ENCODE measurements around the gene ABLIM2. TPM values are rescaled to one million over a fixed set of nuclear protein-coding genes. Genes with fewer than 3 reads are reported as not detected.

The ABLIM2 gene
- total RNA-seq, 1 experiment from 2014 or later = 6.1 TPM

DNA sequence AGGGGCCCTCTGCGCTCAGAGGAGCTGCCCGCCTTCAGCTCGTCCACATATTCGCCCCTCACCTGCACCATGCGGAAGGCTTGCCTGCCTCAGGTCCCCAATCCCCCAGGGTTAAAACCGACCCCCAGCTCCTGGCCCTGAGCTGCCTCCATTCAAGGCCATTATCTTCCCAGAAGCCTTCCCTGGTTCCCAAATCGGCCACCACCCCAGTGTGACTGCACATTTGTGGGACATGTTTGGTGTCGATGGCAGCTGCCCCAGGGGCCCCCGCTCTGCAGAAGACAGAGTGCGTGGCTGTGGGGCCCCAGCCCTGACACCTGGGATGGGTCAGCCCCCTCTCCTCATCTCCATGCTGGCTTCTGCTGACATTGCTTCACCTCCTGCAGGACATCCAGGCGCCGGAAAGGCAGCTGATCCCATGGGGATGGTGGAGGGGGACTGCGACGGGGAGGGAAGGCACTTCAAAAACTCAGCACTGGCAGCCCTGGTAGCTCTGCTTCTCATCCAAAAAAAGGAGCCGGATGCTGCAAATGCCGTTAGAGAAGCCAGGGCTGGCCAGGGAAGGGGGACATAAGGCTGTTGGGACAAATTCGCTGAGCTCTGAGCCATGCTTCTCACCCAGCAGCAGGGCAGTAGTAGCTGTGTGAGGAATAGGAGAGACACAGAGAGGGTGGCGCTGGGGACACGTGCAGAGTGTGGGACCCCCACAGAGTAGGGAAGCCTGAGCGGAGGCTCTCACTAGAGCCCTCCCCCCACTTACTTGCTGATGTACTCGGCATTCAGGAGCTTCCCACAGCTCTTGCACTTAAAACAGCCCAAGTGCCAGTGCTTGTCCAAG lies 78.5 kb downstream of the ABLIM2 start:
- intact Hi-C loops (cut with micrococcal nuclease) = no loop called here
- CTCF ChIA-PET = no interaction called here
- Histone ChIP-seq H3K36me3 (ENCODE audit: control insufficient read depth in 1 of 2, insufficient read depth in 2 of 2, low read length in 2 of 2) (no peaks in the 10 kb centered on the region), H3K4me2 (ENCODE audit: low read length) (no peak overlapping the region), H3K9me3 (ENCODE audit: control insufficient read depth in 1 of 2, insufficient read depth in 1 of 2, low read depth in 1 of 2, low read length in 2 of 2) (no peaks in the 10 kb centered on the region), H2AFZ (ENCODE audit: low read depth, low read length, poor library complexity, severe bottlenecking) (no peak overlapping the region), H3K9me2 (ENCODE audit: insufficient read depth) (no peaks in the 10 kb centered on the region), H3K79me2 (ENCODE audit: insufficient read depth, low read length) (no peaks in the 10 kb centered on the region), H3K4me3 (replicated peaks in 1 of 2; ENCODE audit: low read depth in 1 of 2, low read length in 2 of 2) (no peak overlapping the region), H3K9ac (ENCODE audit: low read length) (no peak overlapping the region), H4K20me1 (ENCODE audit: insufficient read depth) (no peaks in the 10 kb centered on the region), H3K27ac (ENCODE audit: low read depth, low read length) (no peak overlapping the region), H3K4me1 (ENCODE audit: control insufficient read depth in 1 of 2, insufficient read depth in 2 of 2, low read length in 2 of 2) (no peaks in the 10 kb centered on the region), H3K27me3 (ENCODE audit: insufficient read depth, low read length) (no peaks in the 10 kb centered on the region)
- RAD21 ChIA-PET (ENCODE audit: low non-redundant PET in 1 of 2, low total read pairs in 2 of 2, uncharacterized antibody in 2 of 2, unreplicated experiment in 2 of 2) = no interaction called here
- POLR2A ChIA-PET = no interaction called here
- TF ChIP-seq CEBPB (IDR thresholded peaks at IDR 0.05; ENCODE audit: low read depth) (no peak), ZFX (IDR thresholded peaks at IDR 0.05) (no peak), FOSL1 (IDR thresholded peaks at IDR 0.05; ENCODE audit: low read depth) (no peak), POLR2A (IDR thresholded peaks at IDR 0.05; ENCODE audit: borderline replicate concordance, extremely low read depth, insufficient read depth, insufficient read length) (no peak), ELF1 (IDR thresholded peaks at IDR 0.05; ENCODE audit: borderline replicate concordance, low read depth) (no peak), EZH2 (IDR thresholded peaks at IDR 0.05) (no peak), SP1 (IDR thresholded peaks at IDR 0.05; ENCODE audit: low read depth) (no peak), SRF (IDR thresholded peaks at IDR 0.05; ENCODE audit: low read depth) (no peak), TCF7L2 (IDR thresholded peaks at IDR 0.05; ENCODE audit: borderline replicate concordance, extremely low read depth, insufficient read depth, insufficient read length) (no peak), ZNF274 (IDR thresholded peaks at IDR 0.05; ENCODE audit: low read depth, low read length) (no peak), EGR1 (IDR thresholded peaks at IDR 0.05; ENCODE audit: low read depth) (no peak)
- TF ChIP-seq, protein P1, sequence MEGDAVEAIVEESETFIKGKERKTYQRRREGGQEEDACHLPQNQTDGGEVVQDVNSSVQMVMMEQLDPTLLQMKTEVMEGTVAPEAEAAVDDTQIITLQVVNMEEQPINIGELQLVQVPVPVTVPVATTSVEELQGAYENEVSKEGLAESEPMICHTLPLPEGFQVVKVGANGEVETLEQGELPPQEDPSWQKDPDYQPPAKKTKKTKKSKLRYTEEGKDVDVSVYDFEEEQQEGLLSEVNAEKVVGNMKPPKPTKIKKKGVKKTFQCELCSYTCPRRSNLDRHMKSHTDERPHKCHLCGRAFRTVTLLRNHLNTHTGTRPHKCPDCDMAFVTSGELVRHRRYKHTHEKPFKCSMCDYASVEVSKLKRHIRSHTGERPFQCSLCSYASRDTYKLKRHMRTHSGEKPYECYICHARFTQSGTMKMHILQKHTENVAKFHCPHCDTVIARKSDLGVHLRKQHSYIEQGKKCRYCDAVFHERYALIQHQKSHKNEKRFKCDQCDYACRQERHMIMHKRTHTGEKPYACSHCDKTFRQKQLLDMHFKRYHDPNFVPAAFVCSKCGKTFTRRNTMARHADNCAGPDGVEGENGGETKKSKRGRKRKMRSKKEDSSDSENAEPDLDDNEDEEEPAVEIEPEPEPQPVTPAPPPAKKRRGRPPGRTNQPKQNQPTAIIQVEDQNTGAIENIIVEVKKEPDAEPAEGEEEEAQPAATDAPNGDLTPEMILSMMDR (IDR thresholded peaks at IDR 0.05 in 2 of 3, conservative IDR thresholded peaks at IDR 0.05 in 1 of 3; ENCODE audit: borderline replicate concordance in 1 of 3, insufficient read depth in 1 of 3, low read depth in 2 of 3, low read length in 2 of 3) = no peak
- TF ChIP-seq, protein P2, sequence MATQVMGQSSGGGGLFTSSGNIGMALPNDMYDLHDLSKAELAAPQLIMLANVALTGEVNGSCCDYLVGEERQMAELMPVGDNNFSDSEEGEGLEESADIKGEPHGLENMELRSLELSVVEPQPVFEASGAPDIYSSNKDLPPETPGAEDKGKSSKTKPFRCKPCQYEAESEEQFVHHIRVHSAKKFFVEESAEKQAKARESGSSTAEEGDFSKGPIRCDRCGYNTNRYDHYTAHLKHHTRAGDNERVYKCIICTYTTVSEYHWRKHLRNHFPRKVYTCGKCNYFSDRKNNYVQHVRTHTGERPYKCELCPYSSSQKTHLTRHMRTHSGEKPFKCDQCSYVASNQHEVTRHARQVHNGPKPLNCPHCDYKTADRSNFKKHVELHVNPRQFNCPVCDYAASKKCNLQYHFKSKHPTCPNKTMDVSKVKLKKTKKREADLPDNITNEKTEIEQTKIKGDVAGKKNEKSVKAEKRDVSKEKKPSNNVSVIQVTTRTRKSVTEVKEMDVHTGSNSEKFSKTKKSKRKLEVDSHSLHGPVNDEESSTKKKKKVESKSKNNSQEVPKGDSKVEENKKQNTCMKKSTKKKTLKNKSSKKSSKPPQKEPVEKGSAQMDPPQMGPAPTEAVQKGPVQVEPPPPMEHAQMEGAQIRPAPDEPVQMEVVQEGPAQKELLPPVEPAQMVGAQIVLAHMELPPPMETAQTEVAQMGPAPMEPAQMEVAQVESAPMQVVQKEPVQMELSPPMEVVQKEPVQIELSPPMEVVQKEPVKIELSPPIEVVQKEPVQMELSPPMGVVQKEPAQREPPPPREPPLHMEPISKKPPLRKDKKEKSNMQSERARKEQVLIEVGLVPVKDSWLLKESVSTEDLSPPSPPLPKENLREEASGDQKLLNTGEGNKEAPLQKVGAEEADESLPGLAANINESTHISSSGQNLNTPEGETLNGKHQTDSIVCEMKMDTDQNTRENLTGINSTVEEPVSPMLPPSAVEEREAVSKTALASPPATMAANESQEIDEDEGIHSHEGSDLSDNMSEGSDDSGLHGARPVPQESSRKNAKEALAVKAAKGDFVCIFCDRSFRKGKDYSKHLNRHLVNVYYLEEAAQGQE (IDR thresholded peaks at IDR 0.05; ENCODE audit: low read depth) = no peak
- TF ChIP-seq, protein P3, sequence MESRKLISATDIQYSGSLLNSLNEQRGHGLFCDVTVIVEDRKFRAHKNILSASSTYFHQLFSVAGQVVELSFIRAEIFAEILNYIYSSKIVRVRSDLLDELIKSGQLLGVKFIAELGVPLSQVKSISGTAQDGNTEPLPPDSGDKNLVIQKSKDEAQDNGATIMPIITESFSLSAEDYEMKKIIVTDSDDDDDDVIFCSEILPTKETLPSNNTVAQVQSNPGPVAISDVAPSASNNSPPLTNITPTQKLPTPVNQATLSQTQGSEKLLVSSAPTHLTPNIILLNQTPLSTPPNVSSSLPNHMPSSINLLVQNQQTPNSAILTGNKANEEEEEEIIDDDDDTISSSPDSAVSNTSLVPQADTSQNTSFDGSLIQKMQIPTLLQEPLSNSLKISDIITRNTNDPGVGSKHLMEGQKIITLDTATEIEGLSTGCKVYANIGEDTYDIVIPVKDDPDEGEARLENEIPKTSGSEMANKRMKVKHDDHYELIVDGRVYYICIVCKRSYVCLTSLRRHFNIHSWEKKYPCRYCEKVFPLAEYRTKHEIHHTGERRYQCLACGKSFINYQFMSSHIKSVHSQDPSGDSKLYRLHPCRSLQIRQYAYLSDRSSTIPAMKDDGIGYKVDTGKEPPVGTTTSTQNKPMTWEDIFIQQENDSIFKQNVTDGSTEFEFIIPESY (IDR thresholded peaks at IDR 0.05; ENCODE audit: extremely low read depth, insufficient replicate concordance, low read length) = no peak
- TF ChIP-seq, protein P4, sequence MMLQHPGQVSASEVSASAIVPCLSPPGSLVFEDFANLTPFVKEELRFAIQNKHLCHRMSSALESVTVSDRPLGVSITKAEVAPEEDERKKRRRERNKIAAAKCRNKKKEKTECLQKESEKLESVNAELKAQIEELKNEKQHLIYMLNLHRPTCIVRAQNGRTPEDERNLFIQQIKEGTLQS (IDR thresholded peaks at IDR 0.05) = no peak
- TF ChIP-seq, protein P5, sequence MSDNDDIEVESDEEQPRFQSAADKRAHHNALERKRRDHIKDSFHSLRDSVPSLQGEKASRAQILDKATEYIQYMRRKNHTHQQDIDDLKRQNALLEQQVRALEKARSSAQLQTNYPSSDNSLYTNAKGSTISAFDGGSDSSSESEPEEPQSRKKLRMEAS (IDR thresholded peaks at IDR 0.05) = no peak
- BruUV-seq (replicated peaks) = no TSS peak
- no peak for ATAC-seq
- DNase-seq (ENCODE audit: low read depth, low spot score) = no peak
